NCI-H2196 (cell line): Measurements from ENCODE around the gene TMEM140.
"Not testable (repeated sequence)": the region's sequence is repeated elsewhere in the genome, so short reads cannot be mapped to it uniquely, and the experiment has no call there.

Experiments
- DNase-seq: peaks from one replicate; lab custom pipeline; 2025; ENCODE audit not compliant: unreplicated experiment; lab: John Stamatoyannopoulos, UW

TMEM140 gene

GRCh38 chr7:135158141-135158655 is 10.3 kb downstream of the TMEM140 start:
- DNase-seq, result no peak

GRCh38 chr7:135158874-135159273 is 11.0 kb downstream of the TMEM140 start:
- DNase-seq, result no peak

GRCh38 chr7:135159359-135160085 is 11.7 kb downstream of the TMEM140 start:
- DNase-seq, result no peak

- DNase-seq, result no peak
Measured at GRCh38 chr7:135160098-135160857, 12.4 kb downstream of the TMEM140 start.

GRCh38 chr7:135160858-135161653 is 13.2 kb downstream of the TMEM140 start:
- DNase-seq, result no peak

GRCh38 chr7:135161669-135162068 is 13.8 kb downstream of the TMEM140 start:
- DNase-seq, result no peak

GRCh38 chr7:135162382-135163001 is 14.6 kb downstream of the TMEM140 start:
- no peak for DNase-seq

- no peak for DNase-seq
Measured at GRCh38 chr7:135164357-135165061, 16.6 kb downstream of the TMEM140 start.

GRCh38 chr7:135165862-135166261 is 18.0 kb downstream of the TMEM140 start:
- no peak for DNase-seq

- no peak for DNase-seq
Measured at GRCh38 chr7:135166338-135166990, 18.6 kb downstream of the TMEM140 start.

GRCh38 chr7:135167365-135167917 is 19.6 kb downstream of the TMEM140 start:
- DNase-seq, result no peak

GRCh38 chr7:135168001-135168400 is 20.1 kb downstream of the TMEM140 start:
- no peak for DNase-seq

- DNase-seq, result no peak
Measured at GRCh38 chr7:135168489-135169140, 20.7 kb downstream of the TMEM140 start.

GRCh38 chr7:135169141-135169963 is 21.5 kb downstream of the TMEM140 start:
- no peak for DNase-seq

GRCh38 chr7:135169964-135170273 is 22.0 kb downstream of the TMEM140 start:
- no peak for DNase-seq

GRCh38 chr7:135170274-135170997 is 22.6 kb downstream of the TMEM140 start, which contains the start of gene CYREN:
Gene CYREN (minus strand): TSS chr7:135170707. CDS start chr7:135168922, 1,785 bp downstream.
- peak; percentile 96 for DNase-seq

- DNase-seq, result not testable (repeated sequence)
Measured at GRCh38 chr7:135170998-135171481, 23.2 kb downstream of the TMEM140 start.
